ENCODE results near the gene ZBTB6. TPM values are rescaled to one million over a fixed set of nuclear protein-coding genes. Genes with fewer than 3 reads are reported as not detected.

The ZBTB6 gene
- total and polyA plus RNA-seq, 2 of the 13 experiments (the other 11 are each of a cell fraction or from before 2014, with no cell fraction given), result 3.7 to 7.1 TPM

DNA sequence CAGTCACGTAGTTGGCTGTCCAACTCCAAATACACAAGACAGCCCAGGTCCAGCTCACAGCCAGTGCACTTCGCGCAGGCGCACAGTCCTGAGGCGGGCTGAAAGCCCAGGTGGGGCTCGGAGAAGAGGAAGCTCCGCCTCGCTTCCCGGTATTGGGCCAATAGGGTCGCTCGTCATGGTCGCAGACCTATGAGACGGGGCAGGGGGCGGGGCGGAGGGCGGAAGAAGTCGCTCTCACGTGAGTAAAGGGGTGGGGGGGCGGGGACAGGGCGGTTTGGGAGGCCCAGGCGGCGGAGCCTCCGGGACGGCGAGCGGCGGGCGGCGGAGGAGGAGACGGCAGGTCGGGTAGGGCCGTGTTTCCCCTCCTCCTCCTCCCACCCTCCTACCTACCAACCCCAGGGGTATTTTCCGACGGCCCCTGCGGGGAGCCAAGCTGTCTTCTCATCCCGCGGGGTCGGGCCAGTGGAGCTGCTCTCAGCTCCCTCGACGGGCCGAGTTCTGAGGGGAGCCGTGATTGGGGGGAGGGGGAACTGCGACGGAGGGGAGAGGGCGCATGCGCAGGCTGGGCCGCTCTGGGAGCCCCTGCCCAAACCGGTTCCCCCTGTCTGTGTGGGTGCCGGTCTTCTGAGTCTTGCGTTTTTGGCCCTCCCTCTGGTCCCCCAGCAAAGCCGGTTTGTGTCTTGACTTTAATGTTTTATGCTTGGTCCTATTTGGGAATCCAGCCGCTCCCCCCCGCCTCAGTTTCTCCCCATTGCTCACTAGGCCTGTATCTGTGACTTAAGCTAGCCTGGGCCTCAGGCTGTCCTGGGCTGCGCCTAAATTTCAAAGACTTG lies 27.8 kb upstream of the ZBTB6 start, which contains the start of gene RABGAP1 (continued):
- TF ChIP-seq HIVEP1 (CRISPR knock-in tag; IDR thresholded peaks at IDR 0.05) (0 out of 2 replicates have a peak, but pooled peaks have one; percentile 25), SP140L (CRISPR knock-in tag; IDR thresholded peaks at IDR 0.05; ENCODE audit: borderline replicate concordance) (no peak), ZNF773 (CRISPR knock-in tag; IDR thresholded peaks at IDR 0.05; ENCODE audit: borderline replicate concordance) (no peak), CREB1 (IDR thresholded peaks at IDR 0.05) (peak; percentile 62), CREB1 (CRISPR knock-in tag; IDR thresholded peaks at IDR 0.05) (peak; percentile 59; the same call in 1 of the 2 replicates), CENPX (CRISPR knock-in tag; IDR thresholded peaks at IDR 0.05) (no peak), PCBP2 (optimal IDR thresholded peaks at IDR 0.05; ENCODE audit: low read depth, low read length, poor library complexity, severe bottlenecking) (no peak), SMC3 (IDR thresholded peaks at IDR 0.05; ENCODE audit: low read length) (no peak), ZNF781 (CRISPR knock-in tag; IDR thresholded peaks at IDR 0.05; ENCODE audit: borderline replicate concordance, not compliant biosample characterization) (no peak), FOXJ3 (CRISPR knock-in tag; IDR thresholded peaks at IDR 0.05; ENCODE audit: borderline replicate concordance) (0 out of 2 replicates have a peak, but pooled peaks have one; percentile 27), NRL (CRISPR knock-in tag; IDR thresholded peaks at IDR 0.05; ENCODE audit: borderline replicate concordance) (peak; percentile 87; the same call in 1 of the 2 replicates), RNF2 (conservative IDR thresholded peaks at IDR 0.05; ENCODE audit: low read depth) (no peak), TRIM24 (CRISPR knock-in tag; IDR thresholded peaks at IDR 0.05) (no peak)
- TF ChIP-seq, protein P1, sequence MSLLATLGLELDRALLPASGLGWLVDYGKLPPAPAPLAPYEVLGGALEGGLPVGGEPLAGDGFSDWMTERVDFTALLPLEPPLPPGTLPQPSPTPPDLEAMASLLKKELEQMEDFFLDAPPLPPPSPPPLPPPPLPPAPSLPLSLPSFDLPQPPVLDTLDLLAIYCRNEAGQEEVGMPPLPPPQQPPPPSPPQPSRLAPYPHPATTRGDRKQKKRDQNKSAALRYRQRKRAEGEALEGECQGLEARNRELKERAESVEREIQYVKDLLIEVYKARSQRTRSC (CRISPR knock-in tag; IDR thresholded peaks at IDR 0.05; ENCODE audit: low read depth), result no peak
- TF ChIP-seq, protein P2, sequence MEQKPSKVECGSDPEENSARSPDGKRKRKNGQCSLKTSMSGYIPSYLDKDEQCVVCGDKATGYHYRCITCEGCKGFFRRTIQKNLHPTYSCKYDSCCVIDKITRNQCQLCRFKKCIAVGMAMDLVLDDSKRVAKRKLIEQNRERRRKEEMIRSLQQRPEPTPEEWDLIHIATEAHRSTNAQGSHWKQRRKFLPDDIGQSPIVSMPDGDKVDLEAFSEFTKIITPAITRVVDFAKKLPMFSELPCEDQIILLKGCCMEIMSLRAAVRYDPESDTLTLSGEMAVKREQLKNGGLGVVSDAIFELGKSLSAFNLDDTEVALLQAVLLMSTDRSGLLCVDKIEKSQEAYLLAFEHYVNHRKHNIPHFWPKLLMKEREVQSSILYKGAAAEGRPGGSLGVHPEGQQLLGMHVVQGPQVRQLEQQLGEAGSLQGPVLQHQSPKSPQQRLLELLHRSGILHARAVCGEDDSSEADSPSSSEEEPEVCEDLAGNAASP (CRISPR knock-in tag; IDR thresholded peaks at IDR 0.05; ENCODE audit: borderline replicate concordance), result no peak
- TF ChIP-seq, protein P3, sequence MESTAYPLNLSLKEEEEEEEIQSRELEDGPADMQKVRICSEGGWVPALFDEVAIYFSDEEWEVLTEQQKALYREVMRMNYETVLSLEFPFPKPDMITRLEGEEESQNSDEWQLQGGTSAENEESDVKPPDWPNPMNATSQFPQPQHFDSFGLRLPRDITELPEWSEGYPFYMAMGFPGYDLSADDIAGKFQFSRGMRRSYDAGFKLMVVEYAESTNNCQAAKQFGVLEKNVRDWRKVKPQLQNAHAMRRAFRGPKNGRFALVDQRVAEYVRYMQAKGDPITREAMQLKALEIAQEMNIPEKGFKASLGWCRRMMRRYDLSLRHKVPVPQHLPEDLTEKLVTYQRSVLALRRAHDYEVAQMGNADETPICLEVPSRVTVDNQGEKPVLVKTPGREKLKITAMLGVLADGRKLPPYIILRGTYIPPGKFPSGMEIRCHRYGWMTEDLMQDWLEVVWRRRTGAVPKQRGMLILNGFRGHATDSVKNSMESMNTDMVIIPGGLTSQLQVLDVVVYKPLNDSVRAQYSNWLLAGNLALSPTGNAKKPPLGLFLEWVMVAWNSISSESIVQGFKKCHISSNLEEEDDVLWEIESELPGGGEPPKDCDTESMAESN (CRISPR knock-in tag; conservative IDR thresholded peaks at IDR 0.05), result 0 out of 2 replicates have a peak, but pooled peaks have one; percentile 16
- TF ChIP-seq, protein P4, sequence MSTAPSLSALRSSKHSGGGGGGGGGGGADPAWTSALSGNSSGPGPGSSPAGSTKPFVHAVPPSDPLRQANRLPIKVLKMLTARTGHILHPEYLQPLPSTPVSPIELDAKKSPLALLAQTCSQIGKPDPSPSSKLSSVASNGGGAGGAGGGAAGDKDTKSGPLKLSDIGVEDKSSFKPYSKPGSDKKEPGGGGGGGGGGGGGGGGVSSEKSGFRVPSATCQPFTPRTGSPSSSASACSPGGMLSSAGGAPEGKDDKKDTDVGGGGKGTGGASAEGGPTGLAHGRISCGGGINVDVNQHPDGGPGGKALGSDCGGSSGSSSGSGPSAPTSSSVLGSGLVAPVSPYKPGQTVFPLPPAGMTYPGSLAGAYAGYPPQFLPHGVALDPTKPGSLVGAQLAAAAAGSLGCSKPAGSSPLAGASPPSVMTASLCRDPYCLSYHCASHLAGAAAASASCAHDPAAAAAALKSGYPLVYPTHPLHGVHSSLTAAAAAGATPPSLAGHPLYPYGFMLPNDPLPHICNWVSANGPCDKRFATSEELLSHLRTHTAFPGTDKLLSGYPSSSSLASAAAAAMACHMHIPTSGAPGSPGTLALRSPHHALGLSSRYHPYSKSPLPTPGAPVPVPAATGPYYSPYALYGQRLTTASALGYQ (CRISPR knock-in tag; IDR thresholded peaks at IDR 0.05), result no peak
- TF ChIP-seq, protein P5, sequence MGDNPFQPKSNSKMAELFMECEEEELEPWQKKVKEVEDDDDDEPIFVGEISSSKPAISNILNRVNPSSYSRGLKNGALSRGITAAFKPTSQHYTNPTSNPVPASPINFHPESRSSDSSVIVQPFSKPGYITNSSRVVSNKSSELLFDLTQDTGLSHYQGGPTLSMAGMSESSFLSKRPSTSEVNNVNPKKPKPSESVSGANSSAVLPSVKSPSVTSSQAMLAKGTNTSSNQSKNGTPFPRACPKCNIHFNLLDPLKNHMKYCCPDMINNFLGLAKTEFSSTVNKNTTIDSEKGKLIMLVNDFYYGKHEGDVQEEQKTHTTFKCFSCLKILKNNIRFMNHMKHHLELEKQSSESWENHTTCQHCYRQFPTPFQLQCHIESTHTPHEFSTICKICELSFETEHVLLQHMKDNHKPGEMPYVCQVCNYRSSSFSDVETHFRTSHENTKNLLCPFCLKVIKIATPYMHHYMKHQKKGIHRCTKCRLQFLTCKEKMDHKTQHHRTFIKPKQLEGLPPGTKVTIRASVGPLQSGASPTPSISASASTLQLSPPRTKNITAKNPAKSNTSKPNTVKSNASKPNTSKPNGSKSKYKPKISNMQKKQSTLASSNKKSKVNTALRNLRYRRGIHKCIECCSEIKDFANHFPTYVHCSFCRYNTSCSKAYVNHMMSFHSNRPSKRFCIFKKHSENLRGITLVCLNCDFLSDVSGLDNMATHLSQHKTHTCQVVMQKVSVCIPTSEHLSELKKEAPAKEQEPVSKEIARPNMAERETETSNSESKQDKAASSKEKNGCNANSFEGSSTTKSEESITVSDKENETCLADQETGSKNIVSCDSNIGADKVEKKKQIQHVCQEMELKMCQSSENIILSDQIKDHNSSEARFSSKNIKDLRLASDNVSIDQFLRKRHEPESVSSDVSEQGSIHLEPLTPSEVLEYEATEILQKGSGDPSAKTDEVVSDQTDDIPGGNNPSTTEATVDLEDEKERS (CRISPR knock-in tag; IDR thresholded peaks at IDR 0.05), result peak; percentile 42; the same call in 1 of the 2 replicates

Measured in HepG2 (cell line).